SU-DHL-6 (cell line): ENCODE measurements around the gene RUVBL2.

Experiments used
- CTCF ChIP-seq: fragments of 200-600 bp; sonication (generic); IDR thresholded peaks from one replicate; pipeline ENCODE4 v1.5.1; 2017; ENCODE audit warnings: antibody characterized with exemption, mild to moderate bottlenecking, low read length, moderate library complexity; ENCODE audit not compliant: insufficient read depth, poor library complexity, severe bottlenecking
- EZH2phosphoT487 ChIP-seq: fragments of 200-600 bp; sonication (generic), shearing (Covaris generic); conservative IDR thresholded peaks from 2 replicates; pipeline ENCODE4 v1.6.1; 2018; ENCODE audit warnings: mild to moderate bottlenecking, antibody characterized with exemption, low read length, moderate library complexity, mixed read lengths

- TF ChIP-seq CTCF, result no peak
- TF ChIP-seq EZH2phosphoT487, result no peak
These were observed 32.5 kb upstream of the RUVBL2 start for GRCh38 chr19:48961051-48961649.
